ENCODE results near the gene ALCAM.
"Not testable (repeated sequence)": the region's sequence is repeated elsewhere in the genome, so short reads cannot be mapped to it uniquely, and the experiment has no call there.

The ALCAM gene

DNA sequence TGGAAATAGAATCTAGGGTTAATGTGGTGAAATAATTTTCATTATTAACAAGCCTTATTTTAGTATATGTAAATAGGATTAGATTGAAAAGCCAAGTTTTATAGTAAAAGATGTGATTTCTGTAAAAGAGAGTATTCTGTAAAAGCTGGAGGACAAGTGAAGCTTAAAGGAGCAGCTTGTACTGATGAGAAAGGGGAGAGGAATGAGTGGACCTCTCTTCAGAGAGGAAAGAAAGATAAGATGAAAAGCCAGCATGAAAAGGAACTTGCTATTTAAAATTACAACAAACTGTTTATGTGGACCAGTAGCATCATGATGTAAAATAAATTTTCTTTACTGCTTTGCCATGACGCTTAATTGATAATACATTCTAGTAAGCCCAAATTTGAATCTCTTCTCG, 18.5 kb downstream of the ALCAM start:
- H3K36me3 ChIP-seq (ENCODE audit: control insufficient read depth, insufficient read depth, low read length): no peaks in the 10 kb centered on the region
- DNase-seq (ENCODE audit: extremely low read depth, insufficient read length): no peak
- TF ChIP-seq, protein P1, sequence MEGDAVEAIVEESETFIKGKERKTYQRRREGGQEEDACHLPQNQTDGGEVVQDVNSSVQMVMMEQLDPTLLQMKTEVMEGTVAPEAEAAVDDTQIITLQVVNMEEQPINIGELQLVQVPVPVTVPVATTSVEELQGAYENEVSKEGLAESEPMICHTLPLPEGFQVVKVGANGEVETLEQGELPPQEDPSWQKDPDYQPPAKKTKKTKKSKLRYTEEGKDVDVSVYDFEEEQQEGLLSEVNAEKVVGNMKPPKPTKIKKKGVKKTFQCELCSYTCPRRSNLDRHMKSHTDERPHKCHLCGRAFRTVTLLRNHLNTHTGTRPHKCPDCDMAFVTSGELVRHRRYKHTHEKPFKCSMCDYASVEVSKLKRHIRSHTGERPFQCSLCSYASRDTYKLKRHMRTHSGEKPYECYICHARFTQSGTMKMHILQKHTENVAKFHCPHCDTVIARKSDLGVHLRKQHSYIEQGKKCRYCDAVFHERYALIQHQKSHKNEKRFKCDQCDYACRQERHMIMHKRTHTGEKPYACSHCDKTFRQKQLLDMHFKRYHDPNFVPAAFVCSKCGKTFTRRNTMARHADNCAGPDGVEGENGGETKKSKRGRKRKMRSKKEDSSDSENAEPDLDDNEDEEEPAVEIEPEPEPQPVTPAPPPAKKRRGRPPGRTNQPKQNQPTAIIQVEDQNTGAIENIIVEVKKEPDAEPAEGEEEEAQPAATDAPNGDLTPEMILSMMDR (IDR thresholded peaks at IDR 0.05; ENCODE audit: insufficient read depth, low read length, poor library complexity, severe bottlenecking): no peak
- H3K4me3 ChIP-seq (replicated peaks; ENCODE audit: low read depth, low read length): 0 out of 2 replicates have a peak overlapping the region, but pooled peaks have one; percentile 8
- no peaks in the 10 kb centered on the region for H3K27me3 ChIP-seq (replicated peaks; ENCODE audit: control insufficient read depth, insufficient read depth, low read length)

DNA sequence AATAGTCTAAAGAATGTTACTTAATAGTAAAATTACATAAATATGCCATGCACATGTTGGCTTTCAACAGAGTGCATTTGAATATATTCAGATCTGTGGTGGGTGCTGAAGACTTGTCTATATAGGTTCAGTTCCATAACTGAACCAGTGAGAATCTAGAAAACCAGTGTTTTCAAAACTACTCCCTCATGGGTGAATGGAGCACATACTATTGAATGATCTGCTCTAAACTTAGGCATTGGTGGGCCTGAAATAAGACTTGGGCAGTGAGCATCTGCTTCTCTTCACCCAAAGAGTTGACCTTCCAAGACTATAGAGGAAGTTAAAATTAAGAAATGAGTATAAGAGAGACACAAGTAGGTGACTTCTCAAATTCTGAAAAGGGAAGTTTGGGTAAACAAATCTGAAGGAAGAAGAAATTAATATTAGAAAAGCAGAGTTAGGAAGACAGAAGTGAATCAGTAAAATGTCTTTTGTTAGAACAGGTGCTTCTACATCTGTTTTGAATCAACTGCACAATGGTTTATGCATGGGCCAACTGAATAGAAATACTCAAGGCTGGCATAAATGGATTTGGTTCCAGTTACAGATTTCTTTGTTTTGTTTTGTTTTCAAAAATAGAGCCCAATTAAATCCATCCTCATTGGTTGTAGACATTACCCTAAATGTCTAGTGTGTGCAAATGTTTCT, 19.3 kb downstream of the ALCAM start:
- Histone ChIP-seq H3K36me3 (ENCODE audit: control insufficient read depth, insufficient read depth, low read length) (no peaks in the 10 kb centered on the region), H3K4me3 (replicated peaks; ENCODE audit: low read depth, low read length) (no peak overlapping the region; the same call in 1 of the 2 replicates), H3K27me3 (replicated peaks; ENCODE audit: control insufficient read depth, insufficient read depth, low read length) (no peaks in the 10 kb centered on the region)
- DNase-seq (ENCODE audit: extremely low read depth, insufficient read length): peak; percentile 33
- TF ChIP-seq, protein P1 (IDR thresholded peaks at IDR 0.05; ENCODE audit: insufficient read depth, low read length, poor library complexity, severe bottlenecking): no peak

DNA sequence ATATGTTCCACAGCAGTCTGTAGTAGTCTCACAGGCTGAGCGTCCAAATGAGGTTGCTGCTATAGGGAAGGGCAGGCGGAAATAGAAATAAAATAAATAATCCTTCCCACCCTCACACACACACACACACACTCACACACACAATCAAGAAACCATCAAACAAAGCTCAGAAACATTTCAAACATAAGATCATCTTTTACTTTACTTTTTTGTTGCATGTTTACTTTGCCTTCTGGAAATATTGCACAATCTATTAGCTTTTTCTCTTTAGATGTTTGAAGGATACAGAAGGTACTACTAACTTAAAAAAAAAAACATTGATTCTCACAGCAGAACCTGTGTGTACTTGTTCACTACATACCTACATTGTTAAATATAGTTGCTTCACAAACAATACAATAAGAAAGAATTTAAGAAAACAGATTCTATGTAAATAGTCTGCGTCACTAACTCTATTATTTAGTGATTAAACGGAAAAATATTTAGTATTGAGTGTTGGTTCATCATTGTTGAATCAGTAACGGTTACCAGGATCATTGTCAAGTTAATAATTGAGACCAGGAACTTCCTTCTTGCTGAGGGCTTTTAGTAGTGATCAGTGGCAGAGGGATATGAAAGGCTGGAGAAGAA, 20.5 kb downstream of the ALCAM start:
- TF ChIP-seq, protein P1 (IDR thresholded peaks at IDR 0.05; ENCODE audit: insufficient read depth, low read length, poor library complexity, severe bottlenecking): no peak
- no peaks in the 10 kb centered on the region for H3K36me3 ChIP-seq (ENCODE audit: control insufficient read depth, insufficient read depth, low read length)
- H3K4me3 ChIP-seq (replicated peaks; ENCODE audit: low read depth, low read length): no peak overlapping the region
- no peak for DNase-seq (ENCODE audit: extremely low read depth, insufficient read length)
- H3K27me3 ChIP-seq (replicated peaks; ENCODE audit: control insufficient read depth, insufficient read depth, low read length): no peaks in the 10 kb centered on the region

DNA sequence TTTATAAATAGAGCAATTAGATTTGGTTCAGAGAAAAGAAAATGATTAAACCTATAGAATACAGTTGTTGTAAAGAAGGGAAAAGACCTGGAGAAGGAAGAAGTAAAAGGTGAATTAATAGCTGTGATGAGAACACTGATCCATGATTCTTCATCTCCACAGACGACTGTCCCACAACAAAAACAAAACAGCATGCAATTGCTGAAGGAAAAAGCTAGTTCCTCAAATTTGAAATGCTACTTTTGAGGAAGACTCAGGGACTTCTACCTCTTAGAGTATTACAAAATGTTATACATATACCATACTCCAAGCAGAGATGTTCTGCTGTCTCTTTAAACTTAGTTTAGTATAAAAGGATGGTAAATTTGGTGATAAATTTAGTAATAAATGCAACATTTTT, 21.5 kb downstream of the ALCAM start:
- DNase-seq (ENCODE audit: extremely low read depth, insufficient read length): no peak
- Histone ChIP-seq H3K4me3 (replicated peaks; ENCODE audit: low read depth, low read length) (no peak overlapping the region), H3K36me3 (ENCODE audit: control insufficient read depth, insufficient read depth, low read length) (no peaks in the 10 kb centered on the region), H3K27me3 (replicated peaks; ENCODE audit: control insufficient read depth, insufficient read depth, low read length) (no peaks in the 10 kb centered on the region)
- TF ChIP-seq, protein P1 (IDR thresholded peaks at IDR 0.05; ENCODE audit: insufficient read depth, low read length, poor library complexity, severe bottlenecking): no peak

DNA sequence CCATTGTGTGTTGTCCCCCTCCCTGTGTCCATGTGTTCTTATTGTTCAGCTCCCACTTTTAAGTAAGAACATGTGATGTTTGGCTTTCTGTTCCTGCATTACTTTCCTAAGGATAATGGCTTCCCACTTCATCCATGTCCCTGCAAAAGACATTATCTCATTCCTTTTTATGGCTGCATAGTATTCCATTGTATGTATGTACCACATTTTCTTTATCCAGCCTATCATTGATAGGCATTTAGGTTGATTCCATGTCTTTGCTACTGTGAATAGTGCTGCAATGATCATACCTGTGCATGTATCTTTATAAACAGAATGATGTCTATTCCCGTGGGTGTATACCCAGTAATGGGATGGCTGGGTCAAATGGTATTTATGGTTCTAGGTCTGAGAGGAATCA, 23.1 kb downstream of the ALCAM start:
- H3K27me3 ChIP-seq (replicated peaks; ENCODE audit: control insufficient read depth, insufficient read depth, low read length); H3K4me3 ChIP-seq (replicated peaks; ENCODE audit: low read depth, low read length); DNase-seq (ENCODE audit: extremely low read depth, insufficient read length); H3K36me3 ChIP-seq (ENCODE audit: control insufficient read depth, insufficient read depth, low read length): not testable (repeated sequence)

DNA sequence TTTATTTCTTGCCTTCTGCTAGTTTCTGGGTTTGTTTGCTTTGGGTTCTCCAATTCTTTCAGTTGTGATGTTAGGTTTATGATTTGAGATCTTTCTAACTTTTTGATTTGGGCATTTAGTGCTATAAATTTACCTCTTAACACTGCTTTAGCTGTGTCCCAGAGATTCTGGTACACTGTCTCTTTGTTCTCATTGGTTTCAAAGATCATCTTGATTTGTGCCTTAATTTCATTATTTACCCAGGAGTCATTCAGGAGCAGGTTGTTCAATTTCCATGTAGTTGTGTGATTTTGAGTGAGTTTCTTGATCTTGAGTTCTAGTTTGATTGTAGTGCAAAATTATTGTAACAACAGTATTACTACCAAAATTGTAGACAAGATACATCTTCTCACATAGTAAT, 25.9 kb downstream of the ALCAM start:
- H3K27me3 ChIP-seq (replicated peaks; ENCODE audit: control insufficient read depth, insufficient read depth, low read length); H3K4me3 ChIP-seq (replicated peaks; ENCODE audit: low read depth, low read length); DNase-seq (ENCODE audit: extremely low read depth, insufficient read length); H3K36me3 ChIP-seq (ENCODE audit: control insufficient read depth, insufficient read depth, low read length): not testable (repeated sequence)

Measured in GM06990 (cell line).